NCI-H1092 (cell line): ENCODE data around the gene SFXN4.
"Not testable (repeated sequence)": the region's sequence is repeated elsewhere in the genome, so short reads cannot be mapped to it uniquely, and the experiment has no call there.

ENCODE experiments used
- DNase-seq: peaks from one replicate; lab custom pipeline; 2025; lab: John Stamatoyannopoulos, UW

SFXN4 gene

GRCh38 chr10:119190353-119190752, 24.8 kb upstream of the SFXN4 start:
- DNase-seq, result no peak

GRCh38 chr10:119189811-119190282, 24.3 kb upstream of the SFXN4 start:
- no peak for DNase-seq

GRCh38 chr10:119183664-119184412, 18.3 kb upstream of the SFXN4 start:
- no peak for DNase-seq

- DNase-seq, result not testable (repeated sequence)
These were observed 15.4 kb upstream of the SFXN4 start for GRCh38 chr10:119180850-119181400.

- peak; percentile 81 for DNase-seq
These were observed 13.0 kb upstream of the SFXN4 start, which contains the start of gene PRDX3 for GRCh38 chr10:119178372-119179119. PRDX3 (minus strand) TSS chr10:119178812; CDS start chr10:119178790, 22 bp downstream.

GRCh38 chr10:119177708-119178371, 12.3 kb upstream of the SFXN4 start:
- no peak for DNase-seq

GRCh38 chr10:119176166-119176565, 10.7 kb upstream of the SFXN4 start:
- no peak for DNase-seq

- no peak for DNase-seq
These were observed 8.6 kb upstream of the SFXN4 start for GRCh38 chr10:119174109-119174508.

- DNase-seq, result no peak
These were observed 1.5 kb upstream of the SFXN4 start for GRCh38 chr10:119167041-119167440.

- DNase-seq, result no peak
These were observed 1.1 kb upstream of the SFXN4 start for GRCh38 chr10:119166564-119166963.

- DNase-seq, result no peak
These were observed 595 bp upstream of the SFXN4 start for GRCh38 chr10:119166118-119166500.

- no peak for DNase-seq
These were observed 2.9 kb downstream of the SFXN4 start for GRCh38 chr10:119162452-119163092.

- DNase-seq, result no peak
These were observed 3.6 kb downstream of the SFXN4 start for GRCh38 chr10:119161680-119162451.

GRCh38 chr10:119159332-119159731, 6.2 kb downstream of the SFXN4 start:
- no peak for DNase-seq

- no peak for DNase-seq
These were observed 11.9 kb downstream of the SFXN4 start for GRCh38 chr10:119153661-119154060.

GRCh38 chr10:119153041-119153440, 12.5 kb downstream of the SFXN4 start:
- no peak for DNase-seq

GRCh38 chr10:119151601-119152000, 13.9 kb downstream of the SFXN4 start:
- DNase-seq, result not testable (repeated sequence)

GRCh38 chr10:119149729-119150128, 15.8 kb downstream of the SFXN4 start:
- DNase-seq, result no peak

- DNase-seq, result no peak
These were observed 16.4 kb downstream of the SFXN4 start for GRCh38 chr10:119149157-119149556.

- DNase-seq, result no peak
These were observed 21.9 kb downstream of the SFXN4 start for GRCh38 chr10:119143657-119144056.
